Activated naive CD8-positive, alpha-beta T cell treated with anti-CD3 and anti-CD28 coated beads, Interleukin-2, amount 10 ng/mL, durations not matched to agents 7 days and 5 days (primary cell): ENCODE results near the gene SFMBT1. TPM values are rescaled to one million over a fixed set of nuclear protein-coding genes. Genes with fewer than 3 reads are reported as not detected.
"Not testable (repeated sequence)": the region's sequence is repeated elsewhere in the genome, so short reads cannot be mapped to it uniquely, and the experiment has no call there.

Experiments
- ATAC-seq: fragments of 150-1000 bp; cut with Tn5 transposase; one replicate; pipeline ENCODE4 v1.10.0; 2021; ENCODE audit warnings: low read depth, moderate library complexity
- POLR2A ChIA-PET: fragments of 350-600 bp; sonication (Branson Sonifier 250); formaldehyde crosslinking; loops from one replicate; lab custom pipeline; 2021; ENCODE audit warnings: antibody characterized with exemption; lab: Charles Lee
- DNase-seq: peaks from one replicate; pipeline ENCODE4 v3.0.0; 2021
- H3K27ac Mint-ChIP-seq: one replicate; pipeline ENCODE4 v1.8.0; 2022; ENCODE audit warnings: mild to moderate bottlenecking, mixed read lengths
- H3K27me3 Mint-ChIP-seq: one replicate; pipeline ENCODE4 v1.8.0; 2022; ENCODE audit warnings: mild to moderate bottlenecking, moderate library complexity, mixed read lengths
- H3K36me3 Mint-ChIP-seq: one replicate; pipeline ENCODE4 v1.8.0; 2021; ENCODE audit warnings: mild to moderate bottlenecking, mixed read lengths
- H3K4me1 Mint-ChIP-seq: one replicate; pipeline ENCODE4 v1.8.0; 2021; ENCODE audit warnings: mixed read lengths
- H3K4me3 Mint-ChIP-seq: one replicate; pipeline ENCODE4 v1.8.0; 2022; ENCODE audit warnings: mild to moderate bottlenecking, moderate library complexity, mixed read lengths
- H3K9me3 Mint-ChIP-seq: one replicate; pipeline ENCODE4 v1.8.0; 2021; ENCODE audit warnings: mixed read lengths
- total RNA-seq, 2 experiments: library from RNA; stranded (reverse); gene quantifications; one replicate each; pipeline ENCODE4 v1.2.3, GENCODE V29; 2021

Gene SFMBT1
- total RNA-seq, 2 experiments from 2014 or later, result 29.5 to 30.8 TPM

DNA sequence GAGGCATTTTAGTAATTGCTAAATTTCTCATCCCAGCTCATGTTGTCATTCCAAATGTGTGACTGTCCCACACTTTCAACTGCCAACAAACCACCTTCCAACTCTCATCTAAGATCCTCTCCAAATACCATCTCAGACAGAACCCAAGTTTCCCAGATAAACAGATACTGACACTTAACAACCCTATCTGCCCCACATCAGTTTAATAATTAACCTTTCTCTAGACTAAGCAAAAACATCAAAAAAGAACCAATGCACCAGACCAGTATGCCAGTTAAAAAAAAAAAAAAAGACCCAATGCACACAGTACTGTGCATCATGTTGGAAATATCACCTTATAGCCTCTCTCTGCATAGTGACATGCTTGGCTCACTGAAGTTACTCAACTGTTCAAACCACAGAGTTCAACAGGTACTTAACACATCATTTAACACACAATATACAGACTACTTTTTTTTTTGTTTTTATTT, 5.5 kb downstream of the SFMBT1 start:
- peaks cover 8% of the 10 kb centered on the region for H3K36me3 Mint-ChIP-seq
- no peak overlapping the region for H3K4me3 Mint-ChIP-seq
- peak overlapping the region; percentile 14 for H3K27ac Mint-ChIP-seq
- ATAC-seq (no peak), DNase-seq (no peak)
- H3K4me1 Mint-ChIP-seq, result peaks cover 49% of the 10 kb centered on the region
- H3K9me3 Mint-ChIP-seq, result no peaks in the 10 kb centered on the region
- POLR2A ChIA-PET, result interaction anchor here (0.7 kb wide), 1 partner anchor 97 kb away, joined by 3 read pairs; no protein-coding TSS in a partner anchor
- no peaks in the 10 kb centered on the region for H3K27me3 Mint-ChIP-seq

DNA sequence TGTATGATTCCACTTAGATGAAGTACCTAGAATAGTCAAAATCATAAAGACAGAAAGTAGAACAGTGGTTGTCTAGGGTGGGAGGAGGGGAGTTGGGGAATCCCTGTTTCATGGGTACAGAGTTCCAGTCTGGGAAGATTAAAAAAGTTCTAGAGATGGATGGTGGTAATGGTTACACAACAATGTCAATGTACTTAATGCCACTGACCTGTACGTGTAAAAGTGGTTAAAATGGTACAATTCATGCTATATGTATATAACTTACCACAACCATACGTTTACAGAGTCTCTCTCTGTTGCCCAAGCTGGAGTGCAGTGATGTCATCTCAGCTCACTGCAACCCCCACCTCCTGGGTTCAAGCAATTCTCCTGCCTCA, 6.5 kb downstream of the SFMBT1 start:
- H3K4me3 Mint-ChIP-seq, result no peak overlapping the region
- no peak for DNase-seq
- POLR2A ChIA-PET, result no interaction called here
- ATAC-seq, result no peak
- no peak overlapping the region for H3K27ac Mint-ChIP-seq
- H3K27me3 Mint-ChIP-seq, result no peaks in the 10 kb centered on the region
- peaks cover 48% of the 10 kb centered on the region for H3K4me1 Mint-ChIP-seq
- H3K36me3 Mint-ChIP-seq, result peaks cover 8% of the 10 kb centered on the region
- no peaks in the 10 kb centered on the region for H3K9me3 Mint-ChIP-seq

DNA sequence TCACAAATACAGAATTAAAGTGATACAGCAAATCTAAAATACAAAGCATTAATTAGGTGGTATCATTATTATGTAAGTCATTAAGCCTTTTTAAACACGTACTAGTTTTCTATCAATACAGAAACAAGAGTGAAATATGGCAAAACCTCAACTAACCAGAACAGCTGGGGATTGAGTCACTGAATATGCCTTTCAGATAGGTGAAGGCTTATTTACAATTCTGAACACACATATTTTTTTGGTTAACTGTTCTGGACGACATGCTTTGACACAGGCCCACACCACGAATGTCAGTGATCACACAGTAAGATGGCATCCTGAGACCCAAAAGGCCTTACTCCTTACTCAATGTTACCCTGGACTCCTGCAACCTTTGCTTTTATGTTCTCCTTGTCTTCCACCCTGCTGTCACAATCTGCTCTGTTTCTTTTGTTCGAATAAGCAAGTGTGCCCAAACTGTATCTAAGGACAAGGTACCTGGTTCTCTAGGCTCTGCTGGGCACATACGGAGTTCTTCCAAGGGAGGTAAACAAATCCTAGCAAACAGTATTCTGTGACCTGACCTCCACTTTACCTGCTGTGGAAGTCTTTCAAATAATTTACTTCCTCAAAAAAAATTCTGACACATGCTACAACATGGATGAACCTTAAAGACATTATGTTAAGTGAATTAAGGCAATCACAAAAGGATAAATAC, 7.0 kb downstream of the SFMBT1 start:
- no peak overlapping the region for H3K4me3 Mint-ChIP-seq
- H3K27ac Mint-ChIP-seq, result no peak overlapping the region
- POLR2A ChIA-PET, result no interaction called here

DNA sequence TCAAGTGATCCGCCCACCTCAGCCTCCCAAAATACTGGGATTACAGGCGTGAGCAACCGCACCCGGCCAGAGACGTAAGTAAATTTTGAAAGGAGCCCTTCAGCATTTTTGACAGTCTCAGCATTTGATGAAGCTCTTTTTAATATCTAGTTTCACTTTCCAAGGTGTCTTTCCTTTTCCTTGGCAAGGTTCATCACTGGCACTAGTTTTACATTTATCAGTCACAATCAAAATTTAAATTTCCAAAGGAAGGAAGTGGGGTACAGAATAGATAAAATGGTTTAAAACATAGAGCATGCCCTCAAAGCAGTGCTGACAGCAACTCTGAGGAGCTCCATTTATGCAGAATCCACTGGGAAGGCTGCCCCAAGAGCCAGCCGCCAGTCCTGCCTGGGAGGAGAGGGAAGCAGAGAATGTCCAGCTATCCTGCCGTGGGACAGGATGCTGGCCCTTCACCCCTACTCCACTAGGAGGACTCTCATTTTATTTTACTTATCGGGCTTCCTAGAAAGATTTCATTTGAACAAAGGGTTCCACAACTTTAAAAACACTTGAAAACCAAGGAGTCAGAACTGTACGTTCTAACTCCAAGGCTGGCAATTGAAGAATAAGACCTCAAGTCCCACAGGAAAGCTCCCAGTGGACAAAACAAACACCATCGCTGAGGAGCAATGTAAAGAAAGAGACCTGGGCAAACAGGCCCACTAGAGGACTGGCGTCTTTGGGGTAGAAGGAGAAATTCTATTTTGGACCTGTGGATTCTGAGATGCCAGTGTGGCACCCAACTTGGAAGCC, 9.9 kb downstream of the SFMBT1 start:
- ATAC-seq, result no peak
- Mint-ChIP-seq H3K27me3 (no peaks in the 10 kb centered on the region), H3K4me1 (peaks cover 38% of the 10 kb centered on the region), H3K4me3 (peak overlapping the region; percentile 37), H3K9me3 (no peaks in the 10 kb centered on the region), H3K27ac (no peak overlapping the region), H3K36me3 (peaks cover 12% of the 10 kb centered on the region)
- POLR2A ChIA-PET, result interaction anchor here (0.5 kb wide), 1 partner anchor 14 kb away, joined by 3 read pairs; no protein-coding TSS in a partner anchor
- DNase-seq, result no peak

More for the DNA sequence above, 7.0 kb downstream of the SFMBT1 start:
- Mint-ChIP-seq H3K36me3 (peaks cover 8% of the 10 kb centered on the region), H3K27me3 (no peaks in the 10 kb centered on the region), H3K9me3 (no peaks in the 10 kb centered on the region), H3K4me1 (peaks cover 45% of the 10 kb centered on the region)
- DNase-seq (no peak), ATAC-seq (no peak)

DNA sequence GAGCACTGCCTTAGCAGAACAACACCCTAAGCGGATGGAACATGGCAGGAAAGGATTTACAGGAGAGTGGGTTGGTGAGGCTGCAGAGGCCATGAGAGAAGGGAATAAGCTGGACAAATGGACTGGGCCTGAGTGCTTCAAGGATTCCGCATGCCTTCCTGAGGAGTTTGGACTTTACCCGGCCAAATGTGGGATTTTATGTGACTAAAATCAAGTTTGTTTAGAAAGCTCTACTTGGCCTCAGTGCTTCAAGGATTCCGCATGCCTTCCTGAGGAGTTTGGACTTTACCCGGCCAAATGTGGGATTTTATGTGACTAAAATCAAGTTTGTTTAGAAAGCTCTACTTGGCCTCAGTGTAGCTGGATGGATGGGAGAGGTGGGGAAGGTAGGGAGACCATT, 10.9 kb downstream of the SFMBT1 start:
- not testable (repeated sequence) for ATAC-seq, H3K27ac Mint-ChIP-seq, H3K9me3 Mint-ChIP-seq, DNase-seq, H3K27me3 Mint-ChIP-seq, H3K4me3 Mint-ChIP-seq
- Mint-ChIP-seq H3K4me1 (peaks cover 36% of the 10 kb centered on the region), H3K36me3 (peaks cover 11% of the 10 kb centered on the region)
- POLR2A ChIA-PET, result interaction anchor here (0.6 kb wide), 1 partner anchor 39 kb away, joined by 4 read pairs; no protein-coding TSS in a partner anchor

DNA sequence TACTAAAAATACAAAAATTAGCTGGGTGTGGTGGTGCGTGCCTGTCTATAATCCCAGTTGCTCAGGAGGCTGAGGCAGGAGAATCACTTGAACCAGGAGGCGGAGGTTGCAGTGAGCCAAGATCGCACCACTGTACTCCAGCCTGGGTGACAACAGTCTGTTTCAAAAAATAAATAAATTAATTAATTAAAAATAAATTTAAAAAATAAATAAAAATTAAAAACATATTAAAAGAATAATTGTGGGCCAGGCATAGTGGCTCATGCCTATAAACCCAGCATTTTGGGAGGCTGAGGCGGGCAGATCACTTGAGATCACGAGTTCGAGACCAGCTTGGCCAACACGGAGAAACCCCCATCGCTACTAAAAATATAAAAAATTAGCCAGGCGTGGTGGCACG, 11.5 kb downstream of the SFMBT1 start:
- Mint-ChIP-seq H3K4me1 (peaks cover 34% of the 10 kb centered on the region), H3K36me3 (peaks cover 11% of the 10 kb centered on the region)
- not testable (repeated sequence) for H3K27ac Mint-ChIP-seq

DNA sequence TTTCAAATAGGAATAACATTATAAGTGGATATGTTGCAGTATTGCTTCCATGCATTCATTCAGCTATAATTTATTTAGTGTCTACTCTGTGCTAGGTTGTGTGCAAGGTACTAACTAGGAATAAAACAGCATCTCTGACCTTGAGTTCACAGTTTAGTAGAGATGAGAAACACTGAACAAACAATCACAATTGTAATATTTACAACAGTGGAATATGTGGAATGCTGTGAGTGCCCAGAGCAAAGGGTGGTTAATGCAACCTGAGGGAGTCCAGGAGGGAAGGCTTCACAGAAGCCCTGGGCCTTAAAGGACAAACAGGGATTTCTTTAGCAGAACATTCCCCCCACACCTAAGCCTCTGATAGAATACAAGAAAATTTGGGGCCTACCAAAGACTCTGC, 13.3 kb downstream of the SFMBT1 start:
- ATAC-seq (no peak), DNase-seq (no peak)
- peaks cover 13% of the 10 kb centered on the region for H3K36me3 Mint-ChIP-seq
- POLR2A ChIA-PET, result interaction anchor here (0.6 to 2.0 kb wide), 2 partner anchors 12 to 13 kb away, joined by 3 to 7 read pairs; partner anchors contain the start of gene SFMBT1
- no peaks in the 10 kb centered on the region for H3K9me3 Mint-ChIP-seq
- no peaks in the 10 kb centered on the region for H3K27me3 Mint-ChIP-seq
- no peak overlapping the region for H3K4me3 Mint-ChIP-seq
- peaks cover 24% of the 10 kb centered on the region for H3K4me1 Mint-ChIP-seq
- no peak overlapping the region for H3K27ac Mint-ChIP-seq

More for the DNA sequence above, 11.5 kb downstream of the SFMBT1 start:
- H3K9me3 Mint-ChIP-seq, ATAC-seq, H3K4me3 Mint-ChIP-seq, DNase-seq, H3K27me3 Mint-ChIP-seq, POLR2A ChIA-PET: not testable (repeated sequence)

DNA sequence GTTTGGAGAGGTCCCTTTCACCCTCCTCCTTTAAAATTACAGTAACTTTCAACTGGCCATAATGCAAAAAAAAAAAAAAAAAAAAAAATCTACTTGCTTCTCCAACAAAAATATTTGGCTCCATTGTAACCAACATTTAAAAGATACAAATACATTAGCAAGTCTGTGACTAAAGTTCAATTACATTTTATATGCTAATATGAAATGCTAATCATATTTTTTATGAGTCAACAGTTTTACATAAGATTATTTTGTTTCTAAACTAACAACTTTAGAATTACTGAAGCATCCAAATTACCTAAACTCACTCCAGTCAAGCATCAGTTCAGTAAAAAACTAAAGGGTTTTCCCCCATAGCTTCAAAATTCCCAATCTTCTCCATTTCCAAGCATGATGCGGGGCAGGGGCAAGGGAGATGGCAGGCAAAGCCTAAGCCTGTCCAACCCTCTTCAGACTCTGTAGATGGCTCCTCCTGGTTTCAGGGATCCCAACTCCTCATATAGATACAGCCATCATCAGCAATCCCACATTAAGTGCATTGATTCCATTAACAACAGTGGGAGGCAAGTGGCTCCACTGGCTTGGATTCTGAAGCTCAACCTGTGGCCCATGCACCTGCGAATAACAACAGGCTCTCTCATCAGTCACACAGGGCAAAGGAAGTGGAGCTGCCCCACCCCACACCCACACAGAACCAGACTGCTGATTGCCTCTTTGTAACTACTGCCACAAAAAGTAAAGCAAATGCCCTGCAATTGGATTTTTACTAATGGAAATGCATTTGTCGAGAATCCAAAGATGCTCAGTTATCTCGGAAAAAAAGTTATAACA, 15.0 kb downstream of the SFMBT1 start:
- peak overlapping the region; percentile 18 for H3K27ac Mint-ChIP-seq
- peak; percentile 43 for DNase-seq
- POLR2A ChIA-PET, result interaction anchor here (0.7 to 2.0 kb wide), 3 partner anchors 15 to 325 kb away, joined by 3 to 8 read pairs (median 7); partner anchors contain the start of gene SFMBT1
- no peaks in the 10 kb centered on the region for H3K27me3 Mint-ChIP-seq
- no peaks in the 10 kb centered on the region for H3K9me3 Mint-ChIP-seq
- peaks cover 17% of the 10 kb centered on the region for H3K4me1 Mint-ChIP-seq
- peak overlapping the region; percentile 56 for H3K4me3 Mint-ChIP-seq
- peaks cover 10% of the 10 kb centered on the region for H3K36me3 Mint-ChIP-seq
- ATAC-seq, result peak; percentile 87

DNA sequence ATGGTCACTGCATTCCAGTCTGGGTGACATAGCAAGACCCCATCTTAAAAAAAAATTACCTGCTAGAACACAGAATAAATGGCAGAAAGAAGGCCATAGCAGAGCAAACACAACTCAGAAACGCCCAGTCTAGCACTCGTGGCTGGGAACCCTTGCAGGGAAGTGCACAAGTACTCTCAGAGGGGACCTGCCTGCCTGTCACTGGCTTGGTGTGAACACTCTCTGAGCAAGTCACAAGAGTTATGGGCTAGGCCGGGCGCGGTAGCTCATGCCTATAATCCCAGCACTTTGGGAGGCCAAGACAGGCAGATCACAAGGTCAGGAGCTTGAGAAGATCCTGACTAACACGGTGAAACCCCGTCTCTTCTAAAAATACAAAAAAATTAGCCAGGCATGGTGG, 17.2 kb downstream of the SFMBT1 start:
- Mint-ChIP-seq H3K36me3 (peaks cover 15% of the 10 kb centered on the region), H3K27ac (no peak overlapping the region), H3K27me3 (no peaks in the 10 kb centered on the region), H3K9me3 (peaks cover 2% of the 10 kb centered on the region), H3K4me1 (peaks cover 22% of the 10 kb centered on the region), H3K4me3 (no peak overlapping the region)
- no peak for DNase-seq
- ATAC-seq, result no peak
- POLR2A ChIA-PET, result interaction anchor here (0.7 to 1.2 kb wide), 2 partner anchors 17 to 206 kb away, joined by 4 to 8 read pairs; partner anchors contain the start of gene SFMBT1

DNA sequence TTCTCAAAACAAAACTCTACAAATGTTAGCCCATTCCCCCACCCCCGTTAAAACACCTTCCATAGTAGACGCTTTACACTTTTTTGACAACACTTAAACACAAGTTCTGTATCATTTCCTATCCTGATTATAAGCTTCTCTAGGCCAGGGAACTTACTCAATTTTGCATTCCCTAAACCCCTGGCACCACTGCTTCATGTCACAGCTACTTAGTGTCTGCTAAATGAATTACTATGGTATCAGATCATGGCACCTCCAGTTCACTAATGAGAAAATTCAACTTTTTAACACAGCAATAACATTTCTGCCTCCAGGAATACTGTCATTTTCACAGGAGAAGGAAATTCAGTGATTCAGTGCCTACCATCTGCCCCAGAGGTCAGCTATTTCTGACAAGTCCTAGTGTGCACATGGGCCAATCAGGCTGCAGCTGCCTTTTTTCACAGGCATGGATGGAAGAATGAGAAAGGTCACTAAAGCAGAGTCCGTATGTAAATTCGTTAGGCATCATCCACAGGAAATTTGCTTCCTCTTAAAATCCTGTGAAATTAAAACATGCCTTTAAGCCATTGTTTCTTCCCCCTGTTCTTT, 18.5 kb downstream of the SFMBT1 start:
- POLR2A ChIA-PET, result interaction anchor here (0.5 to 1.7 kb wide), 3 partner anchors 16 to 69 kb away, joined by 3 to 5 read pairs (median 3); partner anchors contain the start of gene SFMBT1
- ATAC-seq, result no peak
- Mint-ChIP-seq H3K4me1 (peaks cover 32% of the 10 kb centered on the region), H3K36me3 (peaks cover 12% of the 10 kb centered on the region), H3K27ac (no peak overlapping the region), H3K4me3 (no peak overlapping the region), H3K9me3 (peaks cover 2% of the 10 kb centered on the region), H3K27me3 (no peaks in the 10 kb centered on the region)
- no peak for DNase-seq

DNA sequence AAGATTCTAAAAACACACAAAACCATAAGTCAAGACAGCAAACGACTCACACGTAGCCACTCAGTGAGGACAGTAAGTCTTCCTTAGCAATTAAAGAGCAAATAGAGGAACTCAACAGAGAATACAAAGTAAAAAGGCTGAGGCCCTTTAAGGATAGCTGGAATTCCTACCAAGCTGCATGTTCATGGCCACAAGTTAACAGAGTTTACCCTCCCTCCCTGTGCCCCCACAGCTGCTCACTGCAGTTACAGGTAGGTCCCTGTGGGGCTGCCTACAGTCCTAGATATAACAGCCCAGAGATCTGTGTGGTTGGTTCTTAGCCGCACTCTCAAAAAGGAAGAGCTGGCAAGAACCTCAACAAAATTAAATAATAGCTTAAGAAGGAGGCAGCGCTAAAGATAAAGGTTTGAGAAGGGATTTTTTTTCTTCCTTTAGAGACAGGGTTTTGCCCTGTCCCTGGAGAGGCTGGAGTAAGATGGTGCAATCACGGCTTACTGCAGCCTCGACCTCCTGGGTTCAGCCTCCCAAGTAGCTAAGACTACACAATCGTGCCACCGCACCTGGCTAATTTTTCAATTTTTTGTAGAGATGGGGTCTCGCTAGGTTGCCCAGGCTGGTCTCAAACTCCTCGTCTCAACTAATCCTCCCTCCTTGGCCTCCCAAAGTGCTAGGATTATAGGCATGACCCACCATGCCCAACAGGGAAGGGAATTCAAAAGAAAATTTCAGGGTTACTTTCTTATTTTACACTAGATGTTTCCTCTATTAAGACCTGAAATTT, 19.3 kb downstream of the SFMBT1 start:
- ATAC-seq, result peak; percentile 45
- peaks cover 31% of the 10 kb centered on the region for H3K4me1 Mint-ChIP-seq
- POLR2A ChIA-PET, result interaction anchor here (1.3 to 1.7 kb wide), 2 partner anchors 17 to 19 kb away, joined by 3 to 5 read pairs; partner anchors contain the start of gene SFMBT1

DNA sequence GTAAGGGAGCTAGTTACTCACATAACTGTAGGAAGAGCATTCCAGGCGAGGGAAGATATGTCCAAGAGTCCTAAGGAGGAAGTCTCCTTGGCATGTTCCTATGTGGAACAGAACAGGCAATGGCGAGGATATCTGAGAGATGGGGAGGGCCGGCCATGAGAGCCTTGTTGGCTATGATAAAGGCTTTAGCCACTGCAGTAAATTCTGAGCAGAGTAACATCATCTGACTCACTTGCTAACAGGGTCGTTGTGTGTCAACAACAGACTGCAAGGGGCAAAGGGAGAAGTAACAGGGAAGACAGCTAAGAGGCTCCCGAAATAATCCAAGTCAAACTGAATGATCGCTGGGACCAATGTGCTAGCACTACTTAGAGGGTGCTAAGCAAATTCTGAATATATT, 21.6 kb downstream of the SFMBT1 start:
- H3K36me3 Mint-ChIP-seq, result peaks cover 9% of the 10 kb centered on the region
- H3K27ac Mint-ChIP-seq, result no peak overlapping the region
- POLR2A ChIA-PET, result no interaction called here
- H3K9me3 Mint-ChIP-seq, result peaks cover 2% of the 10 kb centered on the region
- H3K4me3 Mint-ChIP-seq, result no peak overlapping the region
- peaks cover 22% of the 10 kb centered on the region for H3K4me1 Mint-ChIP-seq
- no peaks in the 10 kb centered on the region for H3K27me3 Mint-ChIP-seq
- no peak for ATAC-seq
- DNase-seq, result no peak

More for the DNA sequence above, 19.3 kb downstream of the SFMBT1 start:
- H3K9me3 Mint-ChIP-seq, result peaks cover 2% of the 10 kb centered on the region
- no peak overlapping the region for H3K4me3 Mint-ChIP-seq
- no peak overlapping the region for H3K27ac Mint-ChIP-seq
- no peaks in the 10 kb centered on the region for H3K27me3 Mint-ChIP-seq
- DNase-seq, result no peak
- H3K36me3 Mint-ChIP-seq, result peaks cover 12% of the 10 kb centered on the region
